Fibroblast of gingiva (primary cell): ENCODE measurements around the gene AMOTL1.
"Not testable (repeated sequence)": the region's sequence is repeated elsewhere in the genome, so short reads cannot be mapped to it uniquely, and the experiment has no call there.

Source experiments
- DNase-seq: peaks from one replicate; pipeline ENCODE4 v3.0.0-alpha.2; 2011; ENCODE audit warnings: low read depth

Gene AMOTL1

GRCh38 chr11:94880216-94880615 is 112.1 kb downstream of the AMOTL1 start:
- no peak for DNase-seq

DNA sequence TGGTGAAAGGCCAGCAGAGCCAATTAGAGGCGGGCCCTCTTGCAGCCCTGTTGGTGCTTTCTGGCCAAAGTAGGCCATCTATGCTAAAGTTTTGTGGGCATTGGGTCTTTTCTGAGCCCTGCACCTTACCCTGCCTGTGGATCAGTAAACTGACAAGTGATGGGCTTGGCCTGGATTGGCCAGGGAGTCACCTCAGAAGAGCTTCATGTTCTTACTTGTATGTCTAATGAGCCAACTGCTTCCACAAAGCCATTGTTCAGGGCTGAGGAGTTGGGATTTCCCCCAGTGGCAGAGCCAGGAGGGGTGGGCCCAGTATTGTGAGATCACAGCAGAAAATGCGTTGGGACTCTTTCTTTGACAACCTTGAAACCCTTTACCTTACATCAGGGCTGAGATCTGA is 114.8 kb downstream of the AMOTL1 start:
- DNase-seq: no peak

GRCh38 chr11:94883878-94884277 is 115.7 kb downstream of the AMOTL1 start:
- no peak for DNase-seq

DNA sequence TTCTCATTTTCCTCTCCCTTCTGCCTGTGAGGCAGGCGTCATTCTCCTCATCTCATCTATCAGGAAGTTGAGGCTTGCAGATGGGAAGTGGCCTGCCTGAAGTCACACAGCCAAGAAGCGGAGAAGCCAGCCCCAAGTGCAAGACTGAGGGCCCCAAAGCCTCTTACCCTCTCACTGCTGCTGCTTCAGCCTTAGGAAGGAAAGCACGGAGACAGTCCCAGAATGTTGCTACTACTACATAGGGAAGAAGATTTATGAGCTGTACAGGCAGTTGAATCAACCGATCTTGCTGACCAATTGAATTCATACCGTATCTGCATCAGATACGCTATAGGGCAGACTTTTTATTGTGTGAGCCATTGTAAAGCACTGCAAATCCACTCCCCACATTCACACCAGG is 116.2 kb downstream of the AMOTL1 start:
- DNase-seq: no peak

DNA sequence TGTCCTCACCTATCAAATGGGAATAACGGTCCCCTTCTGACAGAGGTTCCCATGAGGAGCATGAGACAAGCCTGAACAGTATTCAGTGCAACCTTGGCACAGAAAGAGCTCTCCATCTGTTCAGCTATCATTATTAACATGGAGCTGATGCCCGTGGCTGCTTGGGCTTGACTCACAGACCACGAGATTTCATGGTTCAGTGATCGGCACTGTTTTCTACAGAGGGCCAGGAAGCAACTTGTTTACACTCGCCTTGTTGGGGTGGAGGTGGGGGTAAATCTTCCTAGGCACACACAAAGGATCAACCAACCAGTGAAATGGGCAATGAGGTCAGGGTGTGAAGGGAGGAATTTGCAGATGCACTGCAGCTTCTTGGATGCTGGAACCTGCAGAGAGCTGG is 117.0 kb downstream of the AMOTL1 start:
- peak; percentile 49 for DNase-seq

GRCh38 chr11:94885581-94885980 is 117.4 kb downstream of the AMOTL1 start:
- peak; percentile 45 for DNase-seq

DNA sequence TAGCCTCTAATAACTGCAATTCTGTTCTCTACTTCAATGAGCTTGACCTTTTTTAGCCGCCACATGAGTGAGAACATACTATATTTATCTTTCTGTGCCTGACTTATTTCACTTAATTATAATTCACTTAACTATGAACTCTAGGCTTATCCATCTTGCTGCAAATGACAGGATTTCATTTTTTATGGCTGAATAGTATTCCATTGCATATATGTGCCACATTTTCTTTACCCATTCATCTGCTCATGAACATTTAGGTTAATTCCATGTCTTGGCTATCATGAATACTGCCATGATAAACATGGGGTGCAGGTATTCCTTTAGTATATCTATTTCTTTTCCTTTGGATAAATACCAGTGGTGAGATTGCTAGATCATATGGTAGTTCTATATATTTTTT is 120.0 kb downstream of the AMOTL1 start:
- DNase-seq: no peak

- peak; percentile 86 for DNase-seq
Measured at GRCh38 chr11:94895451-94895850, 127.3 kb downstream of the AMOTL1 start.

GRCh38 chr11:94895971-94896370 is 127.8 kb downstream of the AMOTL1 start:
- peak; percentile 60 for DNase-seq

GRCh38 chr11:94897330-94897768 is 129.2 kb downstream of the AMOTL1 start:
- peak; percentile 34 for DNase-seq

DNA sequence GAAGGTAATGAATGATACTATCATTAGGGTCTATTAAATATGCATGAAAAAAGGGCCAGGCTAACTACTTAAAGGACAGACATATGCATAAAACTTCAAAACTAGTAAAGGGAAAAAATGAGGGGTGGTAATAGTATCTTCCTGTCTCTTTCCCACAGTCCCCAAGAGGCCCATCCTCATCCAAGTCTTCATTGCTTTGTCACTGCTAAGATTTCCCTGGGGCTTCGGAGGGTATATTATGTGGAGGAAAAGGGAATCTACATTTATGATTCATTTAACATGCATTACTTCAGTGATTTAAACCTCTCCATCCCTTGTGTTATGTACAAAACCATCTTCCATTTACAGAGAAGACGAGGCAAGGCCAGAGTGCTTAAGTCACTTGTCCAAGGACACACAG is 139.1 kb downstream of the AMOTL1 start:
- DNase-seq: no peak

DNA sequence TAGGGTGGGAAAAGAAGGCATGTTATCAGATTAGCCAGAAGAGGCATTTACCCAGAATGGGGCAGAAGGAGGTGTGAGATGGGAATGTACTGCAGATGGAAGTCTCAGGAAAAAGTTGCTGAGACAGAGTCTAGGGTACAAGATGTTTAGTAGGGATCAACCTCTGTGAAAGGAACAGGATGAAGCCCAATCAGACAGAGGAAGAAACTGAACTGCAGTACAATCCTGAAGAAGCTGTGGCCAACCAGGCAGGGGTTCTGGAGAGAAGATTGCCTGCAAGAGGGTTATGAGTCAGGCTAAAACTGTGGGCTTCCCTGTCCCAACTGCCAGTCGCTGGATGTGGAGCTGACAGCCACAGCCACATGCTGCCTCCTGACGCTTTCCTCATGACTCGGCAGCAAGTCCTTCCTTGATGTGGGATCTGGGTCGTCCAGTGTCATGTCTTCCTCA is 141.2 kb downstream of the AMOTL1 start:
- peak; percentile 25 for DNase-seq

- DNase-seq: no peak
Measured at GRCh38 chr11:94910270-94910669, 142.1 kb downstream of the AMOTL1 start.

DNA sequence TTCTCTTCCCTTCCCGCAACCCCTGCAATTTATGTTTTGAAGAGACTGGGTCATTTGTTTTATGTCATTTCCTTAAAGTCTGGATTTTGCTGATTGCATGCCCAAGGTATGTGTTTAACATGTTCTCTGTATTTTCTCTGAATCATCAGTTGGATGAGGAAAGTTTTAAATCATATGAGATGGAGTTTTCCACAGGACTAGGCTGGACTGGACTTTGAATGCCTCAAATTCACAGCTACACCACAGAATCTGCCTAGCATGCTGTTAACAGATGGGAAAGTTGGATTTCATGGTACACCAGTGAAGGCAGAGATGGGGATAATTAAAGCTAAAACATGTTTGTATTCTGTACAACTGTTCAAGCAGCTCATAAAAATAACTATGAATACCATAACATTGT is 142.6 kb downstream of the AMOTL1 start:
- DNase-seq: peak; percentile 85

- DNase-seq: no peak
Measured at GRCh38 chr11:94912806-94913205, 144.7 kb downstream of the AMOTL1 start.

DNA sequence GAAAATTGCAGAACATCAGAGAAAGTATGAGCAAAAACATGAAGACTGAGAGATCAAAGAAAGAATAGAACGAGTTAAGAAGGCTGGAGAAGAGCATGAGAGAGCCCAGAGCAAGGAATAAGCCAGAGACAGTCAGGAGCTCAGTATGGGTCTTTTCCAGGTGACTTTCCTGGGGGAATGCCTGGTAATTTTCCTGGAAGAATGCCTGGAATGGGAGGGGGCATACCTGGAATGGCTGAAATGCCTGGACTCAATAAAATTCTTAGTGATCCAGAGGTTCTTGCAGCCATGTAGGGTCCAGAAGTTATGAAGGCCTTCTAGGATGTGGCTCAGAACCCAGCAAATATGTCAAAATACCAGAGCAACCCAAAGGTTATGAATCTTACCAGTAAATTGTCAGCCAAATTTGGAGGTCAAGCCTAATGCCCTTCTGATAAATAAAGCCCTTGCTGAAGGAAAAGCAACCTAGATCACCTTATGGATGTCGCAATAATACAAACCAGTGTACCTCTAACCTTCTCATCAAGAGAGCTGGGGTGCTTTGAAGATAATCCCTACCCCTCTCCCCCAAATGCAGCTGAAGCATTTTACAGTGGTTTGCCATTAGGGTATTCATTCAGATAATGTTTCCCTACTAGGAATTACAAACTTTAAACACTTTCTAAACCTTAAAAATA is 145.7 kb downstream of the AMOTL1 start:
- DNase-seq: not testable (repeated sequence)

DNA sequence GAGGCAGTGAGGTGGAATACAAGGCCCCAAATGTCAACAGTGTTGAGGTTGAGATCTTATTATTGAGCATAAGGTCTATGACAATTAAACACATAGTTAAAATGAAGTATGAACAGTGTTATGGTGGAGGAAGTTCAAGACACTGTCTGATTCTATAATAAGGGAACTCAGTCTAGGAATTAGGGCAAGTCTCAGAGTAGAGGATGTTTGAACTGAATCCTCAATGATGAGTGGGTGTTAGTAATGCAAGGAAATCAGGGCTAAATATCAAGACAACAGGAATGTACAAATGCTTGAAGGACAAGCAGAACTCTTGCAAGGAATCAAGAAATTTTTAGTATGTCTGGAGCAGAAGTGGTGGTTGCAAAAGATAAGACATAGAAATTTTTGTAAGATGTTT is 152.2 kb downstream of the AMOTL1 start:
- DNase-seq: no peak

DNA sequence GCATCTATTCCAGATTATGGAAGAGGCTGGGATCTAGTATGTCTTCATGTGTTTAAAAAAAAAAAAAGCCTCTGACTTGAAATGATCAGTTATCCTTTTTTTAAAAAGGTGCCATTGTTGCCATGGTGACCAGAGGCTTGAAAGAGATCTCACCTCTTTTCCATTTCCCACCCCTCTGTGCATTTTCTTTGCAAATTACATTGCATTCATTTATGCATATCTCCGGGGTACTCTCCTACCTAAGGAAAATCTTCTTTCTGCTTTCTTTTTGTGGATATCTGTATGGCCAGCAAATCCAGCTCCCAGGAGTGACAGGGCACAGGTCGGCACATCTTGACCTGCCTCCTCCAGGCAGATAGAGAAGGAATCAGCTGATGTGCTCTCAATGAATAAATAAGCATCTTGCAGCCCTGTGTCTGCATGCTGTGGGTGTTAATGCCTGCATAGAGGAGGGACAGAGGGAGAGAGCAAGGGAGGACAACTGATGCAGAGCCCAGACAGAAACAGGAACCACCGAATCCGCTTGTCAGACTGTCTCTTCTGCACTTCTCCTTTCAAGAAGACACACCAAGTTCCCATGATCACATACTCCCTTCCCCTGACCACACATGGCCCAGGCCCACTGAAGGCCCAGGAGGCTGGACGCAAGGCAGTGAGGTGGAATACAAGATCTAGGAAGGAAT is 154.3 kb downstream of the AMOTL1 start:
- DNase-seq: no peak

DNA sequence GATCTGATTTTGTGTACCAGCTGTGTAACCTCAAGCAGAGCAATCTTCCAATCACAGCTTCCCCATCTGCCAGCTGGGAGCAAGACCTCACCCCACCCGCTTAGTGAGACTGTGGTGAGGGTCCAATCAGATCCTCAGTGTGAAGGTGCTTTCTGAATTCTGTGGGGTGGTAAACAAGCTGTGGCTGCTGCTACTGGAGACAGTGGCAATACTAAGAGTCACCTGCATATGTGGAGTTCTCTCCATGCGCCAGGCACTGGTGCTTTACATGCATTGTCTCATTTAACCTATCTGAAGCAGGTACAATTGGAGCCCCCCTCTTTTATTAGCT is 154.8 kb downstream of the AMOTL1 start:
- no peak for DNase-seq

DNA sequence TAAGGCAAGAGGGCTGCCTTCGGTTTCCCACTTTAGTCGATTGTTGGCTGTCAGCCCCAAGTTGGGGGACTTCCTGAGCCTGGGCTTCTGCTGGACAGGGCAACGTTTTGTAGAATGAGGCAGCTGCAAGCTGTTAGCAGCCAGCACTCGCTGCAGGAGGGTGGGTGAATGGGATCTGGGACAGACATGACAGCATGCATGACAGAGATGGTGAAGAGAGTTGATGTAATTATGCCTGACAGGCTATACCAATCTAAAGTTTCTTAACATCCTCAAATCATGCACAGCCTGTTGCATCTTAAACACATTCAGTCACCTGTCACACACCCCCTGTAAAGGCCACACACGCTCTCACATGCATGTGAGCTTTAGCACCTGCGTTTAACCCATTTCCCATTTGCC is 156.0 kb downstream of the AMOTL1 start:
- DNase-seq: no peak

DNA sequence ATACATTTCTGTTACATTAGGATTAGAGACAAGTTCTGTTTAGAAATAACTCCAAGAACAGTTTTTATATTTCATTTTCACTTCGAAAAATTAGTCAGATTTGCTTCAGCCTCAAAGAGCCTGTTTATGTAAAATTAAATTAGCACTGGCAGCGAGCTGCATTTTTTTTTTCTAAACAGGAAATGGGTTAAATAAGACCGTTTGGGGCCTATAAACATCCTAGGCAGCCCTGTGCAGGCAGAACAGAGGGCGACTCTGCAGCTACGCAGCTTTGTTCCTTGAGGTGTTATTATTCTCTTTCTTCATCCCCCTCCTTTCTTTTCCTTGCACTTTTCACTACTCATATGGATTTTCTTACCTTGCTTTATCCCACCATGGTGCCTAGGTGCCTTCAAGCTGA is 156.5 kb downstream of the AMOTL1 start:
- peak; percentile 48 for DNase-seq

- no peak for DNase-seq
Measured at GRCh38 chr11:94925422-94926270, 157.5 kb downstream of the AMOTL1 start.

GRCh38 chr11:94926271-94926625 is 158.1 kb downstream of the AMOTL1 start:
- DNase-seq: no peak
